ENCODE results near the gene SYNE2.

Gene SYNE2

GRCh38 chr14:63923422-63923752 lies 70.6 kb downstream of the SYNE2 start:
- no peak for DNase-seq (ENCODE audit: low read depth, low spot score)
- no peak overlapping the region for H3K4me3 ChIP-seq (ENCODE audit: low read depth, low read length)
- TF ChIP-seq CTCF (IDR thresholded peaks at IDR 0.05; ENCODE audit: low read depth, low read length) = no peak
- in situ Hi-C loops (cut with HindIII; ENCODE audit: low sequenced_read_pairs) = no loop called here

GRCh38 chr14:63924375-63924774 lies 71.6 kb downstream of the SYNE2 start:
- DNase-seq (ENCODE audit: low read depth, low spot score) = no peak
- no peak for TF ChIP-seq CTCF (IDR thresholded peaks at IDR 0.05; ENCODE audit: low read depth, low read length)
- in situ Hi-C loops (cut with HindIII; ENCODE audit: low sequenced_read_pairs) = no loop called here
- H3K4me3 ChIP-seq (ENCODE audit: low read depth, low read length) = no peak overlapping the region

- H3K4me3 ChIP-seq (ENCODE audit: low read depth, low read length) = no peak overlapping the region
- no peak for DNase-seq (ENCODE audit: low read depth, low spot score)
- no peak for TF ChIP-seq CTCF (IDR thresholded peaks at IDR 0.05; ENCODE audit: low read depth, low read length)
- in situ Hi-C loops (cut with HindIII; ENCODE audit: low sequenced_read_pairs) = no loop called here
Observed at GRCh38 chr14:63926641-63927040, 73.8 kb downstream of the SYNE2 start.

- in situ Hi-C loops (cut with HindIII; ENCODE audit: low sequenced_read_pairs) = no loop called here
- no peak for DNase-seq (ENCODE audit: low read depth, low spot score)
- TF ChIP-seq CTCF (IDR thresholded peaks at IDR 0.05; ENCODE audit: low read depth, low read length) = no peak
- H3K4me3 ChIP-seq (ENCODE audit: low read depth, low read length) = no peak overlapping the region
Observed at GRCh38 chr14:63928744-63929174, 76.0 kb downstream of the SYNE2 start.

- DNase-seq (ENCODE audit: low read depth, low spot score) = no peak
- no peak for TF ChIP-seq CTCF (IDR thresholded peaks at IDR 0.05; ENCODE audit: low read depth, low read length)
- no peak overlapping the region for H3K4me3 ChIP-seq (ENCODE audit: low read depth, low read length)
- in situ Hi-C loops (cut with HindIII; ENCODE audit: low sequenced_read_pairs) = no loop called here
Observed at GRCh38 chr14:63933110-63933509, 80.3 kb downstream of the SYNE2 start.

GRCh38 chr14:63933711-63934110 lies 80.9 kb downstream of the SYNE2 start:
- no peak overlapping the region for H3K4me3 ChIP-seq (ENCODE audit: low read depth, low read length)
- TF ChIP-seq CTCF (IDR thresholded peaks at IDR 0.05; ENCODE audit: low read depth, low read length) = no peak
- in situ Hi-C loops (cut with HindIII; ENCODE audit: low sequenced_read_pairs) = no loop called here
- DNase-seq (ENCODE audit: low read depth, low spot score) = no peak

All from astrocyte of the spinal cord (primary cell).